Activated B cell treated with CpG ODN at 0.5 μM for 24 hours (primary cell): ENCODE measurements around the gene ATG2A. TPM values are rescaled to one million over a fixed set of nuclear protein-coding genes. Genes with fewer than 3 reads are reported as not detected.

Experiments
- ATAC-seq: fragments of 200-7000 bp; cut with Tn5 transposase; one replicate; pipeline ENCODE4 v1.10.0; 2021; ENCODE audit warnings: low read depth, mild to moderate bottlenecking, moderate library complexity
- CTCF ChIA-PET: fragments of 350-600 bp; sonication (Branson Sonifier 250); formaldehyde crosslinking; loops from one replicate; lab custom pipeline; 2021; ENCODE audit warnings: antibody characterized with exemption; lab: Charles Lee
- POLR2A ChIA-PET: fragments of 350-600 bp; sonication (Branson Sonifier 250); formaldehyde crosslinking; loops from one replicate; lab custom pipeline; 2021; ENCODE audit warnings: antibody characterized with exemption; lab: Charles Lee
- DNase-seq: peaks from one replicate; pipeline ENCODE4 v3.0.0; 2022
- H3K27ac Mint-ChIP-seq: one replicate; pipeline ENCODE4 v1.8.0; 2020; ENCODE audit warnings: mixed read lengths
- H3K27me3 Mint-ChIP-seq: one replicate; pipeline ENCODE4 v1.8.0; 2021; ENCODE audit warnings: mixed read lengths
- H3K36me3 Mint-ChIP-seq: one replicate; pipeline ENCODE4 v1.8.0; 2021; ENCODE audit warnings: low read depth, mixed read lengths
- H3K4me1 Mint-ChIP-seq: one replicate; pipeline ENCODE4 v1.8.0; 2021; ENCODE audit warnings: mixed read lengths
- H3K4me3 Mint-ChIP-seq: one replicate; pipeline ENCODE4 v1.8.0; 2020; ENCODE audit warnings: mild to moderate bottlenecking, mixed read lengths
- H3K9me3 Mint-ChIP-seq: one replicate; pipeline ENCODE4 v1.8.0; 2020; ENCODE audit warnings: mixed read lengths
- intact Hi-C: fragments of 100-400 bp; cut with micrococcal nuclease; formaldehyde crosslinking; loops from one replicate; pipeline ENCODE4 v1.15.1; 2024
- total RNA-seq: library from RNA; stranded (reverse); gene quantifications from 2 replicates; pipeline ENCODE4 v1.2.3, GENCODE V29; 2022
- TF ChIP-seq, protein P1 (sequence below): fragments of 200-600 bp; IDR thresholded peaks from one replicate; pipeline ENCODE4 v1.8.0; 2022; ENCODE audit warnings: antibody characterized with exemption, mild to moderate bottlenecking

The ATG2A gene
- total RNA-seq, 1 donor from 2014 or later, result 35.0 TPM

DNA sequence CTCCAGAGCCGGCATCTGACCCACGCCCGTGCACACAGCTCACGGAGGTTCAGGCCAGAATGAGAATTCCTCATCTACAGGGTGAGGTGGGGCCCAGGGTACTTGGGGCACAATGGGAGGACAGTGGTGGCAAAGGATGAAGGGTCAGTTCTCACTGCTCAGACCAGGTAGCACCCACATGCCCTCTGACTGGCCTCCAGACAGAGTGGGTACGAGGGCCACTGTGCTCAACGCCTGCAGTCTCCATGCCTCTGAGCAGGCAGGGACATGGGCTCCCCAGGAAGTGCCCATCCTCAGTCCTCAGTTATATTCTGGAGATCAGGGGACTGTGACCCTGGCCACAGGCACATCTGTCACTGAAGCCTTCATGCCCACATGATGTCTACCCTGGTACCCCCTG is 59.5 kb downstream of the ATG2A start:
- POLR2A ChIA-PET, result interaction anchor here (0.5 to 27.6 kb wide), 4 partner anchors 7 to 539 kb away, joined by 3 to 1194 read pairs (median 329); partner anchors contain the start of genes EHD1 and FAU
- CTCF ChIA-PET, result interaction anchor here (12.4 to 13.8 kb wide), 3 partner anchors 6 to 20 kb away, joined by 163 to 213 read pairs (median 213); partner anchors contain the start of gene EHD1
- Mint-ChIP-seq H3K27me3 (no peaks in the 10 kb centered on the region), H3K4me1 (peaks cover 94% of the 10 kb centered on the region), H3K9me3 (no peaks in the 10 kb centered on the region), H3K4me3 (no peak overlapping the region), H3K27ac (peak overlapping the region; percentile 50), H3K36me3 (peaks cover 71% of the 10 kb centered on the region)
- DNase-seq (no peak), ATAC-seq (no peak)
- TF ChIP-seq, protein P1, sequence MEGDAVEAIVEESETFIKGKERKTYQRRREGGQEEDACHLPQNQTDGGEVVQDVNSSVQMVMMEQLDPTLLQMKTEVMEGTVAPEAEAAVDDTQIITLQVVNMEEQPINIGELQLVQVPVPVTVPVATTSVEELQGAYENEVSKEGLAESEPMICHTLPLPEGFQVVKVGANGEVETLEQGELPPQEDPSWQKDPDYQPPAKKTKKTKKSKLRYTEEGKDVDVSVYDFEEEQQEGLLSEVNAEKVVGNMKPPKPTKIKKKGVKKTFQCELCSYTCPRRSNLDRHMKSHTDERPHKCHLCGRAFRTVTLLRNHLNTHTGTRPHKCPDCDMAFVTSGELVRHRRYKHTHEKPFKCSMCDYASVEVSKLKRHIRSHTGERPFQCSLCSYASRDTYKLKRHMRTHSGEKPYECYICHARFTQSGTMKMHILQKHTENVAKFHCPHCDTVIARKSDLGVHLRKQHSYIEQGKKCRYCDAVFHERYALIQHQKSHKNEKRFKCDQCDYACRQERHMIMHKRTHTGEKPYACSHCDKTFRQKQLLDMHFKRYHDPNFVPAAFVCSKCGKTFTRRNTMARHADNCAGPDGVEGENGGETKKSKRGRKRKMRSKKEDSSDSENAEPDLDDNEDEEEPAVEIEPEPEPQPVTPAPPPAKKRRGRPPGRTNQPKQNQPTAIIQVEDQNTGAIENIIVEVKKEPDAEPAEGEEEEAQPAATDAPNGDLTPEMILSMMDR, result no peak
- intact Hi-C loops, result no loop called here

DNA sequence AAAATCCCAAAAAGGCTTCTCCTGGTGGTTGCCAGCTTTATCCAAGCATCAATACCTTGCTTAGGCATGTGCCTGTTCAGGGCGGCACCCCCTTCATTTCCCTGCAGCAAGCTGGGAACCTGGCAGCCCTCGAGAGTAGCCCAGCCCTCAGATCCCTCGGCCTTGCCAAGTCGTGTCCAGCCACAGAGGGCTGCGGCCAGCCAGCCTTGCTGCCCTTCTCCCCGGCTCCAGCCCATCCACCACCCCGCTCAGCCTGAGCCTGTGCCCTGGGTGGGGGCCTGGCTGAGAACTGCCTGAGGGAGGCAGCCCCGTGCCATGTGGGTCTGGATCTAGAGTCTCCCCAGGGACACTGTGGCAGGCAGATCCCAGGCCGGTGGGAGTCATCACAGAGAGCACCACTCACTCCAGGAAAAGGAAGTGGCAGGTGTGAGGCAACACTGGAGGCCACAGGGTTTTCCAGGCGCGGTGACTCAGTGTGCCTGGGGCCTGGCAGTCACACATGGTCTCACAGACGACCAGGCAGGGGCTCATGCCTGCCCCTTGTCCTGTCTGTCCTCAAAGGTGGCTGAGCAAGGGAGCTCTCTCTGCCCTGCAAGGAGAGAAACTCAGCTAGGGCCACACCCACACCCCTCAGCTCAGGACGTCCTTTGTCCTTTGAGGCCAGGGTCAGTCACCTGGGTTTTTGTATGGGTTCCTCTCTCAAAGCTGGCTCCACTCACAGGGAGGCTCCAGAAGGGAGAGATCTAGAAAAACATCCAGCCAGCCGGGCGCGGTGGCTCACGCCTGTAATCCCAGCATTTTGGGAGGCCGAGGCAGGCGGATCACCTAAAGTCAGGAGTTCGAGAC is 60.4 kb downstream of the ATG2A start:
- H3K36me3 Mint-ChIP-seq, result peaks cover 74% of the 10 kb centered on the region
- peak overlapping the region; percentile 53 for H3K4me3 Mint-ChIP-seq
- H3K27me3 Mint-ChIP-seq, result no peaks in the 10 kb centered on the region
- peaks cover 96% of the 10 kb centered on the region for H3K4me1 Mint-ChIP-seq
- TF ChIP-seq, protein P1, result no peak
- ATAC-seq (peak; percentile 6), DNase-seq (peak; percentile 45)
- intact Hi-C loops, result no loop called here
- H3K9me3 Mint-ChIP-seq, result no peaks in the 10 kb centered on the region
- POLR2A ChIA-PET, result interaction anchor here (1.0 to 27.6 kb wide), 5 partner anchors 8 to 265 kb away, joined by 3 to 1194 read pairs (median 3); partner anchors contain the start of genes EHD1, FAU and RASGRP2
- H3K27ac Mint-ChIP-seq, result peak overlapping the region; percentile 82
- CTCF ChIA-PET, result interaction anchor here (1.1 to 12.6 kb wide), 4 partner anchors 8 to 31 kb away, joined by 5 to 213 read pairs (median 86); partner anchors contain the start of gene EHD1

DNA sequence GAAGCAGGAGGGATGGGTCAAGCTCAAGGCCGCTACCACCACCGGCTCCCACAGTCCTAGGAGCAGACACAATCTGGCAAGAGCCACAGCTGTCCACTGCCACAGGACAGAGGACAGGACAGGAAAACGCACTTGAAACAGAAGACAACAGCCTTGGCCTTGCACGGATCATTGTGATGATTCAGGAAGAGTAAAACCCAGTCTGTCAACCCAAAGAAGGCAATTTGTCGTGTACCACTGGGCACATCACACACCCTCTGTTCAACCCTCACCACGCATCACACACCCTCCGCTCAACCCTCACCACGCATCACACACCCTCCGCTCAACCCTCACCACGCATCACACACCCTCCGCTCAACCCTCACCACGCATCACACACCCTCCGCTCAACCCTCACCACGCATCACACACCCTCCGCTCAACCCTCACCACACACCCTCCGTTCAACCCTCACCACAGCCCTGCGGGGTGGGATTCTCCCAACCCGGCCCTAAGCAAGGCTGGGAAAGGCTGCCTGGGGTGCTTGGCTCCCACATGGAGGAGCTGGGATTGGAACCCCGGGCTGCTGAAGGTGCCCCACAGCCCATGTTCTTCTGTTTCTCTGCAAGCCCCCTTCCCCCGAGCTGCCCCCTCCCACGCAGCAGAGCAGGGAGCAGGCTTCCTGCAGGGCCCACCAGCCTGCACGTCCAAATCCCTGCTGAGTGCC is 61.3 kb downstream of the ATG2A start:
- TF ChIP-seq, protein P1, result no peak
- DNase-seq, result no peak
- ChIA-PET CTCF (interaction anchor here (1.1 to 12.6 kb wide), 4 partner anchors 8 to 32 kb away, joined by 5 to 213 read pairs (median 86); partner anchors contain the start of gene EHD1), POLR2A (interaction anchor here (0.5 to 27.6 kb wide), 5 partner anchors 9 to 266 kb away, joined by 3 to 1194 read pairs (median 3); partner anchors contain the start of genes EHD1, FAU and RASGRP2)
- Mint-ChIP-seq H3K36me3 (peaks cover 74% of the 10 kb centered on the region), H3K9me3 (no peaks in the 10 kb centered on the region), H3K4me3 (peak overlapping the region; percentile 56), H3K27ac (peak overlapping the region; percentile 82), H3K27me3 (no peaks in the 10 kb centered on the region), H3K4me1 (peaks cover 96% of the 10 kb centered on the region)
- no peak for ATAC-seq
- intact Hi-C loops, result no loop called here

DNA sequence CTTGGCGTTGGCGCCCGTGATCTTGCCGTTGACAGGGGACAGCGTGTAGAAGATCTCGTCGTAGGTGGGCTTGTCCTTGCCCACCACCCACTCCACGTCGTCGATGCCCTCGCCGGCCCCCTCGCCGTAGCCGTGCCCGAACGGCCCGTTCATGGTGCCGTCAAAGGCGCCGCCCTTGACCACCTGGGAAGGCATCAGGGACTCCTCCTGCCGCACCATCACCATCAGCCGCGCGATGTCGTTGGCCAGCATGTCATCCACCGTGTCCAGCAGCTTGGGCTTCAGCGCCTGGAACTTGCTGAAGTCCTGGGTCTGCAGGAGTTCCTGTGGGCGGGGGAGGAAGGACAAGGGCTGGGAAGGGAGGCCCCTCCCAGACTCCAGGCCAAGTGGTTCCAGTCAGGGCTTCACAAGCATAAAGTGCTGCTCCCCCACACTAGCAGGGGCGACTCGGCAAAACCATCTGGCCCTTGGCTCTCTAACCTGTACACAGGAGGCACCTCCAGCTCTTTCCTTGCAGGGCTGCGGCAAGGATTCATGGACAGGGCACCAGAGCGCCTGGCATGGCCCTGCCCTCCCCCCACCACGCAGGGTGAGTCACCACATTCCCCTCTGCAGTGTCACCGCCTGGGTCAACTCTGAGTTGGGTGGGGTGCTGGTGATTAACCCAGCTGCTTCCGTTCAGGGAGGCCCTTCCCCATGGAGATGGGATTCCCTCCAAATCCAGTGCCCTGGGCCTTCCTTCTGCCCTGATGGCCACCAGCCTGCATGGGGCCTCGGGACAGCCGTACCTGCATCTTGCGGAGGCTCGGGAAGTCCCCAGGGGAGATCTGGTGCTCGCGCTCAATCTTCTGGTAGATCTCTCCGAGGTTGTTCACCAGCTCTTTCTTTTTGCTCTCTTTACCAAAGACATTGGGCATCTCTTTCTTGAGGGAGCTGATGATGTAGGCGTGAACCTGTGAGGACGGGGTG is 62.2 kb downstream of the ATG2A start:
- CTCF ChIA-PET, result interaction anchor here (2.1 to 12.6 kb wide), 3 partner anchors 9 to 23 kb away, joined by 8 to 213 read pairs (median 163); partner anchors contain the start of gene EHD1
- peak overlapping the region; percentile 95 for H3K27ac Mint-ChIP-seq
- peaks cover 94% of the 10 kb centered on the region for H3K4me1 Mint-ChIP-seq
- TF ChIP-seq, protein P1, result no peak
- POLR2A ChIA-PET, result interaction anchor here (0.5 to 27.6 kb wide), 4 partner anchors 10 to 566 kb away, joined by 3 to 1194 read pairs (median 329); partner anchors contain the start of gene EHD1
- intact Hi-C loops, result no loop called here
- no peaks in the 10 kb centered on the region for H3K27me3 Mint-ChIP-seq
- no peaks in the 10 kb centered on the region for H3K9me3 Mint-ChIP-seq
- H3K4me3 Mint-ChIP-seq, result peak overlapping the region; percentile 56
- H3K36me3 Mint-ChIP-seq, result peaks cover 69% of the 10 kb centered on the region
- no peak for DNase-seq
- no peak for ATAC-seq
